Heart right ventricle (tissue), 16 donors: ENCODE data around the gene RUFY3. TPM values are rescaled to one million over a fixed set of nuclear protein-coding genes. Genes with fewer than 3 reads are reported as not detected.
"Not testable (repeated sequence)": the region's sequence is repeated elsewhere in the genome, so short reads cannot be mapped to it uniquely, and the experiment has no call there.

ENCODE experiments used
- ATAC-seq, 8 donors: fragments of 200-7000 bp; cut with Tn5 transposase; one replicate each; pipeline ENCODE4 v1.9.1; 2020; ENCODE audit warnings: mild to moderate bottlenecking in 8 of 8, moderate library complexity in 8 of 8, moderate number of reproducible peaks in 1 of 8
- DNase-seq, 2 donors: peaks; one replicate each; pipeline ENCODE4 v3.0.0-alpha.2; 2020
- H3K27ac ChIP-seq, 10 donors: fragments of 200-600 bp; sonication (generic) in 2 of 10; one replicate each; pipeline versions ENCODE4 v1.5.0 to v1.8.0; 2020 to 2022; ENCODE audit warnings: mild to moderate bottlenecking in 3 of 10
- H3K27me3 ChIP-seq, 7 donors: fragments of 200-600 bp; one replicate each; pipeline ENCODE4 v1.8.0; 2021 to 2022; ENCODE audit warnings: mild to moderate bottlenecking in 2 of 7
- H3K36me3 ChIP-seq, 9 donors: fragments of 200-600 bp; sonication (generic) in 1 of 9; one replicate each; pipeline versions ENCODE4 v1.5.0 to v1.8.0; 2020 to 2022; ENCODE audit warnings: mild to moderate bottlenecking in 2 of 9
- H3K4me1 ChIP-seq, 9 donors: fragments of 200-600 bp; sonication (generic) in 1 of 9; one replicate each; pipeline versions ENCODE4 v1.5.0 to v1.8.0; 2020 to 2022; ENCODE audit warnings: mild to moderate bottlenecking in 4 of 9
- H3K4me3 ChIP-seq, 10 donors: fragments of 200-600 bp; sonication (generic) in 2 of 10; one replicate each; pipeline versions ENCODE4 v1.5.0 to v1.8.0; 2020 to 2022; ENCODE audit warnings: mild to moderate bottlenecking in 7 of 10, moderate library complexity in 2 of 10
- H3K9me3 ChIP-seq, 11 donors: fragments of 200-600 bp in 10 of 11; sonication (generic) in 2 of 11; one replicate each; pipeline versions ENCODE4 v1.5.0 to v1.8.0; 2013 to 2022; ENCODE audit warnings: mild to moderate bottlenecking in 2 of 11, control low read depth in 1 of 11, moderate library complexity in 1 of 11
- whole genome bisulfite sequencing, 2 donors: extraction: QIAGEN DNeasy Blood & Tissue Kit; methylation state at CpG; one replicate each; pipeline ENCODE4 v1.1.7; 2013; ENCODE audit warnings: inconsistent platforms in 1 of 2; 5-methylcytosine and 5-hydroxymethylcytosine counted together
- intact Hi-C, 10 donors: fragments of 100-400 bp; cut with DNase I; formaldehyde crosslinking; loops; one replicate each; pipeline versions ENCODE4 v1.11.1 to v1.14.2; 2022
- polyA plus RNA-seq, 2 donors: library from polyadenylated mRNA; stranded (reverse); fragments of 200-250 nt; gene quantifications; one replicate each; pipeline ENCODE4 v1.2.3, GENCODE V29; 2013
- total RNA-seq, 10 donors: library from RNA; stranded (reverse); fragmentation: NEBNext Ultra II Directional in 3 of 10; extraction: Animal tissue kit (Norgen Biotek cat#: 25700) in 3 of 10; gene quantifications; one replicate each; pipeline versions ENCODE4 v1.2.1 to v1.2.4, GENCODE V29; 2021 to 2023
- TF ChIP-seq, protein P1 (sequence below), 9 donors: fragments of 200-600 bp; sonication (generic) in 2 of 9; IDR thresholded peaks; one replicate each; pipeline versions ENCODE4 v1.5.0 to v1.8.0; 2021 to 2022; ENCODE audit warnings: antibody characterized with exemption in 9 of 9, mild to moderate bottlenecking in 5 of 9, moderate library complexity in 1 of 9
- donor health status: Arrhythmogenic right ventricular cardiomyopathy.
- donor health status: ischemic (EF 13 %, LVEDD 7.1; RV severe dilation, severe dysfunction).
- donor health status: healthy with polysubstance abuse.
- donor health status: DM: no; HTN: yes; CAD: no.
- donor health status: DM: no; HTN: no; CAD: no.
- donor health status: ischemic (EF 25% LVEDD 6.9; RV normal size, moderate dysfunction).
- donor health status: ischemic (EF 25% LVEDD 5.7; RV mildly dilated, moderate dysfunction).
- donor health status: healthy.
- donor health status: DM: yes; HTN: yes; CAD: no.
- donor health status: Ischemic cardiomyopathy.
- donor health status: ischemic (EF 35%, LVEDD 5.7; RV mildly dilated, moderate dysfunction).
- donor health status: nonischemic (EF 11% LVEDD 7.7; RV severe dilation, severe dysfunction).
- donor health status: DM: yes; HTN: yes; CAD: no.
- donor health status: PGD.
- donor health status: ischemic (EF 29% LVEDD 5.4; RV normal size, mild dysfunction).
- donor health status: nonischemic (EF 23%, LVEDD 6.1; RV moderate dilation, normal function).

Gene RUFY3
- total and polyA plus RNA-seq, 12 donors, result 13.2 to 28.7 (median 21.7) TPM

DNA sequence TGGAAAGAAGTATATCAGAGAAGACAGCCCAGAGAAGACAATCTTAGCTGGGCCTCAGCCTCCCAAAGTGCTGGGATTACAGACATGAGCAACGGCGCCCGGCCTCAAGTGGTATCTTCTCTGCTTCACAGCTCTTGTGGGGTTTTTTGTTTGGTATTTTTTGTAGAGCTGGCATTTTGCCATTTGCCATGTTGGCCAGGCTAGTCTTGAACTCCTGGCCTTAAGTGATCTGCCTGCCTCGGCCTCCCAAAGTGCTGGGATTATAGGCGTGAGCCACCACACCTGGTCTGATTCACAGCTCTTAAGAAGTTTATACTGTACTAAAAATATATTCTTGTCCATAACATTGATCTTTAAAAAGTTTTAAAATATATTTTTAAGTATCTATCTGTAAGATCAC lies 21.1 kb upstream of the RUFY3 start:
- Histone ChIP-seq H3K4me3 (no peak overlapping the region), H3K27me3 (no peaks in the 10 kb centered on the region), H3K36me3 (peaks cover 0 to 7% (median 0%) of the 10 kb centered on the region in 9 donors), H3K9me3 (no peaks in the 10 kb centered on the region), H3K4me1 (peaks cover 0 to 13% (median 8%) of the 10 kb centered on the region in 9 donors), H3K27ac (no peak overlapping the region)
- ATAC-seq (no peak), DNase-seq (no peak)
- intact Hi-C loops, result loop anchor here in 4 of 10 donors (10.0 kb wide), 2 partner anchors 124 to 134 kb away; partner anchors contain the start of gene GRSF1 (in 3 of the 4)
- TF ChIP-seq, protein P1, sequence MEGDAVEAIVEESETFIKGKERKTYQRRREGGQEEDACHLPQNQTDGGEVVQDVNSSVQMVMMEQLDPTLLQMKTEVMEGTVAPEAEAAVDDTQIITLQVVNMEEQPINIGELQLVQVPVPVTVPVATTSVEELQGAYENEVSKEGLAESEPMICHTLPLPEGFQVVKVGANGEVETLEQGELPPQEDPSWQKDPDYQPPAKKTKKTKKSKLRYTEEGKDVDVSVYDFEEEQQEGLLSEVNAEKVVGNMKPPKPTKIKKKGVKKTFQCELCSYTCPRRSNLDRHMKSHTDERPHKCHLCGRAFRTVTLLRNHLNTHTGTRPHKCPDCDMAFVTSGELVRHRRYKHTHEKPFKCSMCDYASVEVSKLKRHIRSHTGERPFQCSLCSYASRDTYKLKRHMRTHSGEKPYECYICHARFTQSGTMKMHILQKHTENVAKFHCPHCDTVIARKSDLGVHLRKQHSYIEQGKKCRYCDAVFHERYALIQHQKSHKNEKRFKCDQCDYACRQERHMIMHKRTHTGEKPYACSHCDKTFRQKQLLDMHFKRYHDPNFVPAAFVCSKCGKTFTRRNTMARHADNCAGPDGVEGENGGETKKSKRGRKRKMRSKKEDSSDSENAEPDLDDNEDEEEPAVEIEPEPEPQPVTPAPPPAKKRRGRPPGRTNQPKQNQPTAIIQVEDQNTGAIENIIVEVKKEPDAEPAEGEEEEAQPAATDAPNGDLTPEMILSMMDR (IDR thresholded peaks at IDR 0.05), result no peak
- 94% methylated on average over 5 of the region's 5 CpGs for WGBS, 2 donors

DNA sequence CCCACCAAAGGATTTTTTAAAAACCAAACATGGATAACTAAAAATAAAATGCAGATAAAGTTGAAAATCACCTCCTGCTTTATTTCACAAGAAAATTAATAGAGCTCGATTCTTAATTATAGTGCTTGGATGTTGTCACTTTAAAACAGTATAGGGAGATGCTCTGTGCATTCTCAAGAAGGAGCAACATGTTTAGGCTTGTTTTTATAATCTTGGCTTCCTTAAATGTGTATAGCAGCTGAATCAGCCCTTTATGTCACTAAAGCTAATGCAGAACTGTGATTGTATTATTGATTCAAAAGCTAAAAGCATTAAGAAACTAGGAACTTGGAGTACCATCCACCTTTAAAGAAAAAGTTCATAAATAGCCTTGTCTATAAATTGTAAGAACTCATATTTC lies 20.5 kb upstream of the RUFY3 start:
- no peaks in the 10 kb centered on the region for H3K27me3 ChIP-seq
- intact Hi-C loops, result loop anchor here in 4 of 10 donors (10.0 kb wide), 2 partner anchors 124 to 134 kb away; partner anchors contain the start of gene GRSF1 (in 3 of the 4)
- TF ChIP-seq, protein P1 (IDR thresholded peaks at IDR 0.05), result no peak
- no peak for DNase-seq
- WGBS, 2 donors, result 86 to 87% methylated on average over 1 of the region's 1 CpG
- no peaks in the 10 kb centered on the region for H3K9me3 ChIP-seq
- H3K27ac ChIP-seq, result no peak overlapping the region
- ATAC-seq, result no peak
- H3K4me1 ChIP-seq, result peaks cover 2 to 18% (median 9%) of the 10 kb centered on the region in 9 donors
- no peak overlapping the region for H3K4me3 ChIP-seq
- peaks cover 0 to 1% (median 0%) of the 10 kb centered on the region in 9 donors for H3K36me3 ChIP-seq

DNA sequence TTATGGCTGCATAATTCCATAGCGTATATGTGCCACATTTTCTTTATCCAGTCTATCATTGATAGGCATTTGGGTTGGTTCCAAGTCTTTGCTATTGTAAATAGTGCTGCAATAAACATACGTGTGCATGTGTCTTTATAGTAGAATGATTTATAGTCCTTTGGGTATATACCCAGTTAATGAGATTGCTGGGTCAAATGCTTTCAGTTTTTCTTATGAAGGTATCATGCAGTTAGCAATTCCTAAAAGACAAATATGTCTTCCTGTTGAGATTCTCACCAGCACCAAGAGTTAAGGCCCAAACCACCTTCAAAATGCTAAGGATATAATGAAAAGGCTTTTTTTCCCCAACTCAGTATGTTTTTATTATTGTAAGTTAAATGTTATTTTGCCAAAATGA lies 19.2 kb upstream of the RUFY3 start:
- not testable (repeated sequence) for H3K4me3 ChIP-seq, H3K27me3 ChIP-seq, H3K9me3 ChIP-seq, H3K36me3 ChIP-seq, DNase-seq, ATAC-seq
- 86 to 90% methylated on average over 2 of the region's 2 CpGs for WGBS, 2 donors
- H3K27ac ChIP-seq, result peak overlapping the region in 1 of 10 donors; percentile 98
- intact Hi-C loops, result loop anchor here in 4 of 10 donors (10.0 kb wide), 2 partner anchors 122 to 132 kb away; partner anchors contain the start of gene GRSF1 (in 3 of the 4)
- peaks cover 3 to 30% (median 17%) of the 10 kb centered on the region in 9 donors for H3K4me1 ChIP-seq

DNA sequence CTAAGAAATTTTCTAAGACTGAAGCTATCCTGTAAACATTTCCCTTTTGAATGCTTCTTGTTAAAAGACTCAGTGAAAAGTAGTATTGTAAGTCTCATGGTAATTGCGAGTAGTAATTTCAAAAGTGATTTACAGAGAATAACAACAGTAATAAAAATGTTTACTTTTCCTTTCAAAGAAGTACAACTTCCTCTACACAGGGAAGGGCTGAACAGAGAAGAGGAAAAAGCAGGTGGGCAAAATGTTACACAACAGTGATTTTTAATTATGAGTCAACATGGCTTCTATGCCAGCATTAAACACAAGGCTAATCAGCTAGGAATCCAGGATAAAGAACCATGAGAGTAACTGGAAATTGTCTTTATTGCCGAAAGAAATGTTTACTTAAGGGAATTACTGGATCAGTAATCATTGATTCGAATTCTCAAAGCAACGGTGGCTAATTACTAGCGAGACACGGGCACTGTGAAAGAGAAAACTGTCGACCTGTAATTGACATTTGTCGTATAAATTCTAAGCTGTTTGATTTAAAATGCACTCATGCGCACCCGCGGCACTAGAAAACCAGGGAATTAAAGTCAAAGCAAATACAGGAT lies 18.0 kb upstream of the RUFY3 start:
- peaks cover 3 to 33% (median 17%) of the 10 kb centered on the region in 9 donors for H3K4me1 ChIP-seq
- TF ChIP-seq, protein P1 (IDR thresholded peaks at IDR 0.05), result no peak
- 7 to 8% methylated on average over 11 of the region's 11 CpGs for WGBS, 2 donors
- H3K27ac ChIP-seq, result peak overlapping the region; percentile 77 to 99 (median 97)
- H3K36me3 ChIP-seq, result no peaks in the 10 kb centered on the region
- H3K4me3 ChIP-seq, result peak overlapping the region; percentile 59 to 96 (median 84)
- no peaks in the 10 kb centered on the region for H3K27me3 ChIP-seq
- no peak for DNase-seq
- H3K9me3 ChIP-seq, result no peaks in the 10 kb centered on the region
- no peak for ATAC-seq
- intact Hi-C loops, result loop anchor here in 8 of 10 donors (1.0 to 10.0 kb wide), 4 partner anchors 15 to 131 kb away; partner anchors contain the start of genes UTP3 (in 5 of the 8) and GRSF1 (in 3 of the 8)
